GM12878 (cell line): ENCODE measurements around the gene RPL27. TPM values are rescaled to one million over a fixed set of nuclear protein-coding genes. Genes with fewer than 3 reads are reported as not detected.
A peak's percentile ranks its signal among the peaks of the same experiment; 100 is the strongest.

Experiments
- ATAC-seq: fragments of 200-7000 bp; cut with Tn5 transposase; 3 replicates; pipeline ENCODE4 v1.9.1; 2020; ENCODE audit warnings: mild to moderate bottlenecking, moderate library complexity
- BruUV-seq: library from RNA; stranded (reverse); fragments of 400-500 nt; replicated peaks from 2 replicates; lab custom pipeline; 2021; lab: Mats Ljungman, UMichigan
- CTCF ChIA-PET: fragments of 300-600 bp; sonication (Branson Sonifier 250); formaldehyde crosslinking; extraction: SDS; loops from one replicate; lab custom pipeline; 2021; ENCODE audit warnings: inconsistent platforms; lab: Yijun Ruan, JAX
- POLR2A ChIA-PET: fragments of 350-600 bp; formaldehyde crosslinking; extraction: SDS; loops from one replicate; lab custom pipeline; 2021; ENCODE audit warnings: inconsistent platforms; lab: Charles Lee
- RAD21 ChIA-PET: fragments of 300-600 bp; sonication (Branson Sonifier 250); formaldehyde crosslinking; loops from one replicate; lab custom pipeline; 2023; ENCODE audit warnings: antibody characterized with exemption; ENCODE audit not compliant: unreplicated experiment; lab: Charles Lee
- SMC1A ChIA-PET: fragments of 300-600 bp; sonication (Branson Sonifier 250); formaldehyde crosslinking; loops from one replicate; lab custom pipeline; 2023; ENCODE audit not compliant: unreplicated experiment, uncharacterized antibody; lab: Charles Lee
- DNase-seq: peaks from one replicate; pipeline ENCODE4 v3.0.0-alpha.2; 2011; ENCODE audit warnings: low read depth, low spot score
- FAIRE-seq: peaks from 3 replicates; lab custom pipeline; 2011; peaks lifted over from hg19 to GRCh38; lab: Jason Lieb, UNC
- H2AFZ ChIP-seq: 2 replicates; pipeline ENCODE4 v1.6.0; 2011; ENCODE audit warnings: low read depth, low read length, control low read depth; ENCODE audit not compliant: control insufficient read depth
- H3K27ac ChIP-seq: 2 replicates; pipeline ENCODE4 v1.5.1; 2011; ENCODE audit warnings: control low read depth; ENCODE audit not compliant: control insufficient read depth, insufficient read depth
- H3K27me3 ChIP-seq, 2 experiments: replicated peaks in 1 of 2; 2 replicates each; pipeline versions ENCODE4 v1.6.0 to v1.6.1; 2011; ENCODE audit warnings: low read length in 1 of 2; ENCODE audit not compliant: control insufficient read depth in 2 of 2, insufficient read depth in 2 of 2
- H3K36me3 ChIP-seq, 2 experiments: 2 replicates each; pipeline ENCODE4 v1.5.1; 2011; ENCODE audit warnings: low read length in 1 of 2; ENCODE audit not compliant: control insufficient read depth in 2 of 2, insufficient read depth in 2 of 2
- H3K4me1 ChIP-seq: 2 replicates; pipeline ENCODE4 v1.6.1; 2011; ENCODE audit warnings: mild to moderate bottlenecking, low read length, moderate library complexity, mixed read lengths; ENCODE audit not compliant: control insufficient read depth, insufficient read depth
- H3K4me2 ChIP-seq: 2 replicates; pipeline ENCODE4 v1.6.0; 2011; ENCODE audit warnings: control low read depth; ENCODE audit not compliant: control insufficient read depth, insufficient read depth
- H3K4me3 ChIP-seq: fragments of 200-600 bp; sonication (generic); 2 replicates; pipeline ENCODE4 v1.5.1; 2016
- H3K79me2 ChIP-seq: 2 replicates; pipeline ENCODE4 v1.6.0; 2011; ENCODE audit warnings: low read length; ENCODE audit not compliant: control insufficient read depth, insufficient read depth
- H3K9ac ChIP-seq: 2 replicates; pipeline ENCODE4 v1.8.0; 2011; ENCODE audit warnings: low read length, control low read depth, mixed read lengths; ENCODE audit not compliant: control insufficient read depth, insufficient read depth
- H3K9me3 ChIP-seq: replicated peaks from 3 replicates; pipeline ENCODE4 v1.5.1; 2011; ENCODE audit warnings: mild to moderate bottlenecking, low read length; ENCODE audit not compliant: control insufficient read depth, insufficient read depth
- H4K20me1 ChIP-seq: 2 replicates; pipeline ENCODE4 v1.6.0; 2011; ENCODE audit not compliant: control insufficient read depth, insufficient read depth
- ATF3 ChIP-seq: IDR thresholded peaks from 2 replicates; pipeline ENCODE4 v1.6.1; 2011; ENCODE audit warnings: low read depth, mild to moderate bottlenecking, low read length, moderate library complexity, borderline replicate concordance; ENCODE audit errors: extremely low read depth
- BHLHE40 ChIP-seq, 2 experiments: fragments of 450-650 bp in 1 of 2; IDR thresholded peaks; 2 replicates each; pipeline ENCODE4 v1.6.1; 2011 to 2017; ENCODE audit warnings: low read depth in 2 of 2, borderline replicate concordance in 1 of 2, improper control_type of control experiment in 1 of 2, low read length in 1 of 2, mild to moderate bottlenecking in 1 of 2
- CBX3 ChIP-seq: fragments of 200-600 bp; sonication (generic); IDR thresholded peaks from 2 replicates; pipeline ENCODE4 v1.6.1; 2016; ENCODE audit warnings: low read depth, borderline replicate concordance
- CEBPB ChIP-seq, 2 experiments: fragments of 150-350 bp in 1 of 2; IDR thresholded peaks; 2 replicates each; pipeline ENCODE4 v1.6.1; 2012 to 2014; ENCODE audit warnings: low read depth in 2 of 2, low read length in 2 of 2, borderline replicate concordance in 1 of 2, inconsistent platforms in 1 of 2
- HDAC2 ChIP-seq: fragments of 200-600 bp; sonication (generic); IDR thresholded peaks from 2 replicates; pipeline ENCODE4 v1.6.1; 2017
- IRF3 ChIP-seq: fragments of 450-650 bp; IDR thresholded peaks from 2 replicates; pipeline ENCODE4 v1.6.1; 2014; ENCODE audit warnings: mild to moderate bottlenecking
- IRF5 ChIP-seq: fragments of 450-650 bp; IDR thresholded peaks from 2 replicates; pipeline ENCODE4 v1.6.1; 2017; ENCODE audit warnings: borderline replicate concordance
- MLLT1 ChIP-seq: fragments of 450-650 bp; IDR thresholded peaks from 2 replicates; pipeline ENCODE4 v1.6.1; 2016; ENCODE audit warnings: mild to moderate bottlenecking
- ZBTB40 ChIP-seq: fragments of 450-650 bp; IDR thresholded peaks from 2 replicates; pipeline ENCODE4 v1.6.1; 2016; ENCODE audit warnings: mild to moderate bottlenecking, moderate library complexity, borderline replicate concordance
- WGBS: methylation state at CpG from one replicate; pipeline ENCODE4 v1.1.6; 2016; ENCODE audit warnings: low lambda C conversion rate; ENCODE audit not compliant: insufficient replicate concordance, insufficient coverage; ENCODE audit errors: missing lambda C conversion rate; 5-methylcytosine and 5-hydroxymethylcytosine counted together
- in situ Hi-C: fragments of 300-500 bp; cut with MboI; formaldehyde crosslinking; loops from 9 replicates; pipeline ENCODE4 v1.14.3; 2018; ENCODE audit warnings: mixed read lengths
- intact Hi-C: fragments of 100-400 bp; cut with micrococcal nuclease; formaldehyde crosslinking; loops from one replicate; pipeline ENCODE4 v1.14.2; 2022; ENCODE audit not compliant: unreplicated experiment
- polyA plus RNA-seq, 11 experiments: library from polyadenylated mRNA; depleted of rRNA in 4 of 11; unstranded in 6 of 11; stranded (reverse) in 5 of 11; fragments of >200 nt; fragmentation: Nextera tagmentation in 4 of 11; fragmentation: Illumina TruSeq in 1 of 11; extraction: Ambion mirVana in 4 of 11; extraction: Trizol in 1 of 11; gene quantifications; 1 replicate in 1 of 11; 2 replicates in 10 of 11; pipeline versions ENCODE4 v1.2.1 to v1.2.3, GENCODE V29; 2011 to 2016; ENCODE audit warnings: inconsistent platforms in 2 of 11, missing spikeins in 2 of 11, low read depth in 1 of 11
- total RNA-seq, 4 experiments: library from RNA; depleted of rRNA in 3 of 4; stranded (reverse); fragments of >200 nt in 3 of 4; fragmentation: Illumina TruSeq in 1 of 4; extraction: Trizol in 1 of 4; gene quantifications; 2 replicates each; pipeline versions ENCODE4 v1.2.1 to v1.2.3, GENCODE V29; 2013 to 2021

The RPL27 gene
- total and polyA plus RNA-seq, 10 of the 15 experiments (the other 5 are each of a cell fraction or from before 2014, with no cell fraction given) = 1,748 to 6,934 (median 3,779) TPM

GRCh38 chr17:42979511-42980273 is 18.5 kb upstream of the RPL27 start, which contains the start of gene PTGES3L (continued):
- TF ChIP-seq BHLHE40 (IDR thresholded peaks at IDR 0.05; ENCODE audit: borderline replicate concordance in 1 of 2, low read depth in 2 of 2, low read length in 1 of 2) (peak in 1 of 2 experiments; percentile 12; a peak in 1 of 4 replicates), CBX3 (no peak), IRF5 (0 out of 2 replicates have a peak, but pooled peaks have one; percentile 3), CEBPB (IDR thresholded peaks at IDR 0.05; ENCODE audit: borderline replicate concordance in 1 of 2, low read depth in 2 of 2, low read length in 2 of 2) (no peak), MLLT1 (peak; percentile 84), HDAC2 (no peak)

GRCh38 chr17:42980274-42980765 is 17.9 kb upstream of the RPL27 start, which contains the start of gene RUNDC1:
Gene RUNDC1 (plus strand): TSS chr17:42980565. CDS start chr17:42980577, 12 bp downstream.
- in situ Hi-C loops = no loop called here
- no TSS peak for BruUV-seq
- intact Hi-C loops = no loop called here
- TF ChIP-seq ATF3 = no peak
- peak; percentile 49; the same call in 1 of the 2 replicates for TF ChIP-seq ZBTB40
- TF ChIP-seq IRF3 = no peak

More at GRCh38 chr17:42980274-42980765, 17.9 kb upstream of the RPL27 start, which contains the start of gene RUNDC1:
- Histone ChIP-seq H3K9ac (peak within 1 kb of the TSS; percentile 82), H2AFZ (peak within 1 kb of the TSS; percentile 98), H3K4me3 (peak within 1 kb of the TSS; percentile 94), H3K36me3 (no peaks in the 10 kb centered on the region), H3K4me2 (peak within 1 kb of the TSS; percentile 99), H3K27ac (peak within 1 kb of the TSS; percentile 85), H3K27me3 (no peaks in the 10 kb centered on the region), H3K4me1 (peaks cover 13% of the 10 kb centered on the region), H3K9me3 (no peaks in the 10 kb centered on the region), H4K20me1 (no peaks in the 10 kb centered on the region), H3K79me2 (peaks cover 32% of the 10 kb centered on the region)
- ChIA-PET RAD21 (interaction anchor here (0.6 to 1.4 kb wide), 2 partner anchors 18 to 354 kb away, joined by 3 to 6 read pairs; partner anchors contain the start of gene RPL27), SMC1A (interaction anchor here (1.4 kb wide), 1 partner anchor 18 kb away, joined by 6 read pairs; the partner anchor contains the start of gene RPL27), CTCF (interaction anchor here (1.7 to 4.6 kb wide), 2 partner anchors 18 to 159 kb away, joined by 4 to 23 read pairs; partner anchors contain the start of gene RPL27), POLR2A (interaction anchor here (0.5 to 2.2 kb wide), 2 partner anchors 18 to 334 kb away, joined by 9 to 11 read pairs; partner anchors contain the start of gene RPL27)
- no peak for FAIRE-seq
- WGBS = under 1% methylated on average over 34 of the region's 39 CpGs
- peak; percentile 51 for DNase-seq
- peak; percentile 84 for ATAC-seq
